ENCODE data around the gene PDE2A. TPM values are rescaled to one million over a fixed set of nuclear protein-coding genes. Genes with fewer than 3 reads are reported as not detected.

The PDE2A gene
- total and polyA plus RNA-seq, 2 donors from 2014 or later, result 12.6 to 42.0 TPM

GRCh38 chr11:72584939-72585597, 89.2 kb downstream of the PDE2A start:
- intact Hi-C loops (cut with DNase I), result loop anchor here (5.0 kb wide), 1 partner anchor 57 kb away; no protein-coding TSS in a partner anchor
- peaks cover 13% of the 10 kb centered on the region for H3K27me3 ChIP-seq (ENCODE audit: control insufficient read depth, insufficient read depth, low read length)
- DNase-seq, result peak in 1 of 5 donors; percentile 34
- no peaks in the 10 kb centered on the region for H3K36me3 ChIP-seq (ENCODE audit: control insufficient read depth in 2 of 3, insufficient read depth in 3 of 3, low read length in 3 of 3)
- no peak overlapping the region for H3K27ac ChIP-seq (ENCODE audit: low read depth in 2 of 2, low read length in 2 of 2)
- H3K9me3 ChIP-seq (ENCODE audit: control insufficient read depth in 2 of 3, insufficient read depth in 1 of 3, low read length in 3 of 3), result no peaks in the 10 kb centered on the region
- H3K9ac ChIP-seq (ENCODE audit: low read length in 3 of 3), result no peak overlapping the region
- H3K4me3 ChIP-seq (ENCODE audit: low read length in 3 of 3), result no peak overlapping the region
- peaks cover 0 to 15% (median 0%) of the 10 kb centered on the region in 3 donors for H3K4me1 ChIP-seq (ENCODE audit: control insufficient read depth in 2 of 3, insufficient read depth in 2 of 3, low read depth in 1 of 3, low read length in 3 of 3)
- FAIRE-seq, result no peak
- no peak for TF ChIP-seq CTCF (IDR thresholded peaks at IDR 0.05; ENCODE audit: borderline replicate concordance, extremely low read depth, insufficient read depth)

- no peak overlapping the region for H3K4me3 ChIP-seq (ENCODE audit: low read length in 3 of 3)
- DNase-seq, result peak; percentile 26 to 85 (median 59)
- H3K27me3 ChIP-seq (ENCODE audit: control insufficient read depth, insufficient read depth, low read length), result peaks cover 13% of the 10 kb centered on the region
Measured at GRCh38 chr11:72584293-72584938, 89.8 kb downstream of the PDE2A start.

GRCh38 chr11:72583616-72584292, 90.5 kb downstream of the PDE2A start:
- FAIRE-seq (no peak), DNase-seq (peak in 1 of 5 donors; percentile 51)
- no peak overlapping the region for H3K27ac ChIP-seq (ENCODE audit: low read depth in 2 of 2, low read length in 2 of 2)

More at GRCh38 chr11:72584293-72584938, 89.8 kb downstream of the PDE2A start:
- Histone ChIP-seq H3K27ac (ENCODE audit: low read depth in 2 of 2, low read length in 2 of 2) (no peak overlapping the region), H3K9me3 (ENCODE audit: control insufficient read depth in 2 of 3, insufficient read depth in 1 of 3, low read length in 3 of 3) (no peaks in the 10 kb centered on the region), H3K36me3 (ENCODE audit: control insufficient read depth in 2 of 3, insufficient read depth in 3 of 3, low read length in 3 of 3) (no peaks in the 10 kb centered on the region), H3K9ac (ENCODE audit: low read length in 3 of 3) (no peak overlapping the region), H3K4me1 (ENCODE audit: control insufficient read depth in 2 of 3, insufficient read depth in 2 of 3, low read depth in 1 of 3, low read length in 3 of 3) (peaks cover 0 to 15% (median 0%) of the 10 kb centered on the region in 3 donors)
- intact Hi-C loops (cut with DNase I), result no loop called here
- no peak for TF ChIP-seq CTCF (IDR thresholded peaks at IDR 0.05; ENCODE audit: borderline replicate concordance, extremely low read depth, insufficient read depth)
- FAIRE-seq, result no peak

More at GRCh38 chr11:72583616-72584292, 90.5 kb downstream of the PDE2A start:
- peaks cover 0 to 15% (median 0%) of the 10 kb centered on the region in 3 donors for H3K4me1 ChIP-seq (ENCODE audit: control insufficient read depth in 2 of 3, insufficient read depth in 2 of 3, low read depth in 1 of 3, low read length in 3 of 3)
- intact Hi-C loops (cut with DNase I), result no loop called here
- no peak overlapping the region for H3K9ac ChIP-seq (ENCODE audit: low read length in 3 of 3)
- no peak overlapping the region for H3K4me3 ChIP-seq (ENCODE audit: low read length in 3 of 3)
- H3K36me3 ChIP-seq (ENCODE audit: control insufficient read depth in 2 of 3, insufficient read depth in 3 of 3, low read length in 3 of 3), result no peaks in the 10 kb centered on the region
- no peaks in the 10 kb centered on the region for H3K9me3 ChIP-seq (ENCODE audit: control insufficient read depth in 2 of 3, insufficient read depth in 1 of 3, low read length in 3 of 3)
- H3K27me3 ChIP-seq (ENCODE audit: control insufficient read depth, insufficient read depth, low read length), result peaks cover 9% of the 10 kb centered on the region
- TF ChIP-seq CTCF (IDR thresholded peaks at IDR 0.05; ENCODE audit: borderline replicate concordance, extremely low read depth, insufficient read depth), result no peak
